Erythroblast (primary cell): Measurements from ENCODE around the gene CCDC197.

Experiments
- GATA1 ChIP-seq: IDR thresholded peaks from 2 replicates; pipeline ENCODE4 v1.6.1; 2011; ENCODE audit warnings: low read depth, mild to moderate bottlenecking, control low read depth, low read length, moderate library complexity
- POLR2A ChIP-seq: IDR thresholded peaks from 2 replicates; pipeline ENCODE4 v1.6.1; 2011; ENCODE audit warnings: mild to moderate bottlenecking, low read length

GRCh38 chr14:94004015-94004414, 6.9 kb downstream of the CCDC197 start:
- no peak for TF ChIP-seq POLR2A
- no peak for TF ChIP-seq GATA1
